Natural killer cell treated with Interleukin-12 subunit alpha and Interleukin-12 subunit beta and Interleukin-15 and Interleukin-18, amount 100 ng/mL, for 72 hours (primary cell): ENCODE measurements around the gene ACTN1. TPM values are rescaled to one million over a fixed set of nuclear protein-coding genes. Genes with fewer than 3 reads are reported as not detected.
"Not testable (repeated sequence)": the region's sequence is repeated elsewhere in the genome, so short reads cannot be mapped to it uniquely, and the experiment has no call there.

ENCODE experiments used
- ATAC-seq, 2 donors: fragments of 150-1000 bp; cut with Tn5 transposase in 1 of 2; sonication (Bioruptor Pico), chemical (Tn5 transposase) in 1 of 2; 2 replicates each; pipeline ENCODE4 v1.10.0; 2021
- DNase-seq: peaks from one replicate; pipeline ENCODE4 v3.0.0; 2022; ENCODE audit warnings: low spot score
- H3K27ac Mint-ChIP-seq, 2 donors: 1 replicate in 1 of 2; 2 replicates in 1 of 2; pipeline ENCODE4 v1.8.0; 2022; ENCODE audit warnings: mixed read lengths in 2 of 2, mild to moderate bottlenecking in 1 of 2, moderate library complexity in 1 of 2
- H3K27me3 Mint-ChIP-seq, 2 donors: 1 replicate in 1 of 2; 2 replicates in 1 of 2; pipeline ENCODE4 v1.8.0; 2022; ENCODE audit warnings: mixed read lengths in 2 of 2
- H3K36me3 Mint-ChIP-seq: one replicate; pipeline ENCODE4 v1.8.0; 2022; ENCODE audit warnings: mixed read lengths
- H3K4me1 Mint-ChIP-seq, 2 donors: 1 replicate in 1 of 2; 2 replicates in 1 of 2; pipeline ENCODE4 v1.8.0; 2022; ENCODE audit warnings: low read depth in 2 of 2, mixed read lengths in 2 of 2, mild to moderate bottlenecking in 1 of 2
- H3K4me3 Mint-ChIP-seq: one replicate; pipeline ENCODE4 v1.8.0; 2022; ENCODE audit warnings: mixed read lengths
- H3K9me3 Mint-ChIP-seq: 2 replicates; pipeline ENCODE4 v1.8.0; 2022; ENCODE audit warnings: mixed read lengths
- total RNA-seq, 2 donors: library from RNA; stranded (reverse); gene quantifications; one replicate each; pipeline ENCODE4 v1.2.3, GENCODE V29; 2022

Gene ACTN1
- total RNA-seq, 2 donors from 2014 or later, result 40.1 to 124 TPM

- Mint-ChIP-seq H3K27ac (peak overlapping the region in 1 of 2 donors; percentile 8), H3K27me3 (peaks cover 8 to 11% of the 10 kb centered on the region in 2 donors), H3K36me3 (no peaks in the 10 kb centered on the region), H3K9me3 (no peaks in the 10 kb centered on the region), H3K4me1 (peaks cover 18 to 25% of the 10 kb centered on the region in 2 donors), H3K4me3 (no peak overlapping the region)
- DNase-seq (no peak), ATAC-seq (no peak)
These were observed 2.0 kb upstream of the ACTN1 start for GRCh38 chr14:68981139-68981538.

GRCh38 chr14:68979722-68980451 is 785 bp upstream of the ACTN1 start:
- Mint-ChIP-seq H3K36me3 (peaks cover 5% of the 10 kb centered on the region), H3K4me1 (peaks cover 28 to 36% of the 10 kb centered on the region in 2 donors), H3K27me3 (peaks cover 8 to 13% of the 10 kb centered on the region in 2 donors), H3K27ac (no peak overlapping the region), H3K9me3 (no peaks in the 10 kb centered on the region), H3K4me3 (peak overlapping the region; percentile 84)
- DNase-seq (no peak), ATAC-seq (no peak)

GRCh38 chr14:68978172-68978911 is 760 bp downstream of the ACTN1 start:
- Mint-ChIP-seq H3K27ac (peak overlapping the region; percentile 86 to 89), H3K4me1 (peaks cover 32 to 41% of the 10 kb centered on the region in 2 donors), H3K36me3 (peaks cover 11% of the 10 kb centered on the region), H3K27me3 (peaks cover 8 to 13% of the 10 kb centered on the region in 2 donors), H3K9me3 (no peaks in the 10 kb centered on the region), H3K4me3 (peak overlapping the region; percentile 84)
- DNase-seq (peak; percentile 65), ATAC-seq (peak; percentile 47 to 68)

GRCh38 chr14:68977718-68978171 is 1.4 kb downstream of the ACTN1 start:
- ATAC-seq (peak; percentile 76 to 81), DNase-seq (peak; percentile 90)
- Mint-ChIP-seq H3K4me1 (peaks cover 32 to 41% of the 10 kb centered on the region in 2 donors), H3K9me3 (no peaks in the 10 kb centered on the region), H3K36me3 (peaks cover 11% of the 10 kb centered on the region), H3K27me3 (peaks cover 8 to 9% of the 10 kb centered on the region in 2 donors), H3K4me3 (peak overlapping the region; percentile 81), H3K27ac (peak overlapping the region; percentile 86 to 89)

GRCh38 chr14:68977180-68977717 is 1.9 kb downstream of the ACTN1 start:
- Mint-ChIP-seq H3K4me1 (peaks cover 32 to 41% of the 10 kb centered on the region in 2 donors), H3K27me3 (peaks cover 8 to 9% of the 10 kb centered on the region in 2 donors), H3K36me3 (peaks cover 11% of the 10 kb centered on the region), H3K4me3 (peak overlapping the region; percentile 81), H3K9me3 (no peaks in the 10 kb centered on the region), H3K27ac (peak overlapping the region; percentile 86 to 89)
- DNase-seq (no peak), ATAC-seq (peak in 1 of 2 donors; percentile 4)

GRCh38 chr14:68976160-68977067 is 2.7 kb downstream of the ACTN1 start:
- Mint-ChIP-seq H3K4me1 (peaks cover 33 to 38% of the 10 kb centered on the region in 2 donors), H3K27ac (peak overlapping the region; percentile 86 to 89), H3K4me3 (peak overlapping the region; percentile 81), H3K27me3 (peaks cover 4 to 9% of the 10 kb centered on the region in 2 donors), H3K9me3 (no peaks in the 10 kb centered on the region), H3K36me3 (peaks cover 11% of the 10 kb centered on the region)
- no peak for ATAC-seq
- DNase-seq, result no peak

- DNase-seq (no peak), ATAC-seq (no peak)
- Mint-ChIP-seq H3K9me3 (no peaks in the 10 kb centered on the region), H3K4me1 (peaks cover 35 to 39% of the 10 kb centered on the region in 2 donors), H3K4me3 (peak overlapping the region; percentile 81), H3K27ac (peak overlapping the region; percentile 86 to 89), H3K36me3 (peaks cover 11% of the 10 kb centered on the region), H3K27me3 (peaks cover 0 to 9% of the 10 kb centered on the region in 2 donors)
These were observed 3.4 kb downstream of the ACTN1 start for GRCh38 chr14:68975667-68976066.

GRCh38 chr14:68974759-68975347 is 4.2 kb downstream of the ACTN1 start:
- Mint-ChIP-seq H3K27me3 (peaks cover 0 to 6% of the 10 kb centered on the region in 2 donors), H3K4me1 (peaks cover 30 to 40% of the 10 kb centered on the region in 2 donors), H3K36me3 (peaks cover 11% of the 10 kb centered on the region), H3K4me3 (no peak overlapping the region), H3K27ac (no peak overlapping the region), H3K9me3 (no peaks in the 10 kb centered on the region)
- ATAC-seq (no peak), DNase-seq (no peak)

- no peak overlapping the region for H3K4me3 Mint-ChIP-seq
- H3K27me3 Mint-ChIP-seq, result peaks cover 0 to 6% of the 10 kb centered on the region in 2 donors
- peaks cover 11% of the 10 kb centered on the region for H3K36me3 Mint-ChIP-seq
- H3K9me3 Mint-ChIP-seq, result no peaks in the 10 kb centered on the region
- peaks cover 30 to 39% of the 10 kb centered on the region in 2 donors for H3K4me1 Mint-ChIP-seq
- H3K27ac Mint-ChIP-seq, result no peak overlapping the region
- DNase-seq (no peak), ATAC-seq (no peak)
These were observed 5.5 kb downstream of the ACTN1 start for GRCh38 chr14:68973639-68974038.

- Mint-ChIP-seq H3K4me1 (peaks cover 31 to 41% of the 10 kb centered on the region in 2 donors), H3K36me3 (peaks cover 11% of the 10 kb centered on the region)
- not testable (repeated sequence) for H3K27ac Mint-ChIP-seq, H3K4me3 Mint-ChIP-seq, H3K27me3 Mint-ChIP-seq, ATAC-seq, DNase-seq, H3K9me3 Mint-ChIP-seq
These were observed 5.9 kb downstream of the ACTN1 start for GRCh38 chr14:68973219-68973565.

GRCh38 chr14:68972507-68973218 is 6.4 kb downstream of the ACTN1 start:
- DNase-seq (no peak), ATAC-seq (no peak)
- H3K27ac Mint-ChIP-seq, result no peak overlapping the region
- peaks cover 0 to 6% of the 10 kb centered on the region in 2 donors for H3K27me3 Mint-ChIP-seq
- no peaks in the 10 kb centered on the region for H3K9me3 Mint-ChIP-seq
- H3K4me1 Mint-ChIP-seq, result peaks cover 36 to 45% of the 10 kb centered on the region in 2 donors
- no peak overlapping the region for H3K4me3 Mint-ChIP-seq
- peaks cover 11% of the 10 kb centered on the region for H3K36me3 Mint-ChIP-seq

- peaks cover 25 to 38% of the 10 kb centered on the region in 2 donors for H3K4me1 Mint-ChIP-seq
- H3K9me3 Mint-ChIP-seq, result no peaks in the 10 kb centered on the region
- H3K27ac Mint-ChIP-seq, result peak overlapping the region in 1 of 2 donors; percentile 48
- DNase-seq, result no peak
- H3K36me3 Mint-ChIP-seq, result peaks cover 11% of the 10 kb centered on the region
- no peak overlapping the region for H3K4me3 Mint-ChIP-seq
- ATAC-seq, result no peak
- peaks cover 0 to 3% of the 10 kb centered on the region in 2 donors for H3K27me3 Mint-ChIP-seq
These were observed 7.6 kb downstream of the ACTN1 start for GRCh38 chr14:68971411-68972035.
